Gastrocnemius medialis (tissue), 4 donors: Measurements from ENCODE around the gene ATAD1.

Experiments used
- CTCF ChIP-seq, 5 experiments: fragments of 450-650 bp in 3 of 5; fragments of 200-600 bp in 2 of 5; sonication (generic) in 2 of 5; IDR thresholded peaks in 4 of 5; conservative IDR thresholded peaks in 1 of 5; 1 replicate in 4 of 5; 2 replicates in 1 of 5; pipeline ENCODE4 v1.5.1; 2016 to 2019; ENCODE audit warnings: antibody characterized with exemption in 5 of 5, mild to moderate bottlenecking in 3 of 5, moderate library complexity in 3 of 5
- POLR2A ChIP-seq, 2 donors: fragments of 450-650 bp; IDR thresholded peaks; one replicate each; pipeline ENCODE4 v1.6.1; 2017; ENCODE audit warnings: antibody characterized with exemption in 2 of 2, mild to moderate bottlenecking in 2 of 2, moderate library complexity in 2 of 2

GRCh38 chr10:87761153-87761552 is 56.9 kb downstream of the ATAD1 start:
- TF ChIP-seq POLR2A (IDR thresholded peaks at IDR 0.05) = no peak
- no peak for TF ChIP-seq CTCF (IDR thresholded peaks at IDR 0.05 in 4 of 5, conservative IDR thresholded peaks at IDR 0.05 in 1 of 5)
